Mucosa of descending colon (tissue), 3 donors: ENCODE results near the gene CCNF. TPM values are rescaled to one million over a fixed set of nuclear protein-coding genes. Genes with fewer than 3 reads are reported as not detected.

Experiments used
- ATAC-seq: fragments of 200-7000 bp; cut with Tn5 transposase; one replicate; pipeline ENCODE4 v1.9.1; 2020; ENCODE audit warnings: mild to moderate bottlenecking, moderate library complexity
- DNase-seq, 3 donors: peaks; one replicate each; pipeline ENCODE4 v3.0.0-alpha.2; 2020
- H3K36me3 ChIP-seq: fragments of 200-600 bp; one replicate; pipeline ENCODE4 v1.8.0; 2021; ENCODE audit warnings: low read depth, mild to moderate bottlenecking
- H3K4me1 ChIP-seq: fragments of 200-600 bp; one replicate; pipeline ENCODE4 v1.8.0; 2021; ENCODE audit warnings: low read depth, mild to moderate bottlenecking
- H3K4me3 ChIP-seq: fragments of 200-600 bp; one replicate; pipeline ENCODE4 v1.8.0; 2021; ENCODE audit warnings: mild to moderate bottlenecking
- H3K9me3 ChIP-seq: fragments of 200-600 bp; one replicate; pipeline ENCODE4 v1.8.0; 2021; ENCODE audit warnings: mild to moderate bottlenecking
- CTCF ChIP-seq: fragments of 200-600 bp; IDR thresholded peaks from one replicate; pipeline ENCODE4 v1.8.0; 2022; ENCODE audit warnings: antibody characterized with exemption, mild to moderate bottlenecking
- intact Hi-C, 2 donors: fragments of 100-400 bp; cut with DNase I in 1 of 2; cut with micrococcal nuclease in 1 of 2; formaldehyde crosslinking; loops; one replicate each; pipeline versions ENCODE4 v1.11.0 to v1.11.1; 2022; cut with DNase I, micrococcal nuclease
- total RNA-seq, 3 donors: library from RNA; stranded (reverse); fragmentation: NEBNext Ultra II Directional in 2 of 3; extraction: Animal tissue kit (Norgen Biotek cat#: 25700) in 2 of 3; gene quantifications; one replicate each; pipeline versions ENCODE4 v1.2.1 to v1.2.4, GENCODE V29; 2021 to 2023
- donor health status: DM: no; HTN: no; CAD: no; lungs with moderate emphysema.
- donor health status: DM: no; HTN: no; CAD: no.
- donor health status: DM: no; HTN: yes; CAD: no.

CCNF gene
- total RNA-seq, 3 donors from 2014 or later: 3.4 to 12.7 (median 3.7) TPM

DNA sequence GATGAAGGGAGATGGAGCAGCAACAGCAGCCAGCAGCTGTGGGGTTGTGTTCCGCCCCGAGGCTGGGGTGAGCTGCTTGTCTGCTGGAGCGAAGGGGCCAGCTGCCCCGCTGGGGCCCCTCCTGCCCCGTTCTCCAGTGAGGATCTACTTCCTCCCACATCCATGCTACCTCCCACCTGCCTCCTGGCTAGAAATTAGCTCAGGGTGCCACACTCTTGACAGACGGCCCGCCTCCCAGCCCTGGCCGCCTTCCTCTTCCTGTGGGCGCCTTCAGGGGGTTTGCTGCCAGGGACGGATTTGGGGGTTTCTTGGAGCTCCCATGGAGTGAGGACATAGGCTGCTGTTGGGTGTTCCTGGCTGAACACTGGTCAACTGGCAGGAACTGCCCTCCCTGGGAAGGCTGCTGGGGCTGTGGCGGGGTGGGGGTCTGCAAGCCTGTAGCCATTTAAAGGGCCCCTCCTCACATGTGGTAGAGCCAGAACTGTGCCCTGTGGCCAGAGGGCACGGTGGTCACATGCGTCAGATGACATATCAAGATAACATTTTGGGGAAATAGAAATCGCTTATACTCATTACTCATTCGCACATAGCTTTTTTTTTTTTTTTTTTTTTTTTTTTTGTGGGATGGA lies 58.8 kb downstream of the CCNF start:
- Histone ChIP-seq H3K9me3 (no peaks in the 10 kb centered on the region), H3K4me1 (no peaks in the 10 kb centered on the region), H3K4me3 (no peak overlapping the region), H3K36me3 (no peaks in the 10 kb centered on the region)
- intact Hi-C loops: no loop called here
- TF ChIP-seq CTCF: no peak
- no peak for DNase-seq
- ATAC-seq: no peak

DNA sequence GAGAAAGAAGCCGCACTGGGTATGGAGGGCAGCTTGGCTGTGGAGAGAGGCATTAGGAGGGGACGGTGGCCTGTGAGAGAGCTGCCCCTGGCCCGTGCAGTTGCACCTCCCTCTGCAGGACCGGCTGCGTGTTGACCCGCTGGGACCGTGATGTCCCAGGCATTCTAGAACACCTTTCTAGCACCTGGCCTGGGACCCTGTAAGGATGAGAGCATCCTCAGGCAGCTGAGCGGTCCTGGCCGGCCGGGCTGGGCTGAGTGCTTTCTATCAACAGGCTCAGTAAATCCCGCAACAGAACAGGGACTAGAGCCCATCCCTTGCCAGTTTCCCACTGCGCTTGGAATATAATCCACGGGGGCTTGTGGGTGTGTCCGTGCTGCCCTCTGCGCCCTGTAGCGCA lies 60.3 kb downstream of the CCNF start:
- no peak for TF ChIP-seq CTCF
- Histone ChIP-seq H3K4me1 (no peaks in the 10 kb centered on the region), H3K36me3 (no peaks in the 10 kb centered on the region), H3K4me3 (no peak overlapping the region), H3K9me3 (no peaks in the 10 kb centered on the region)
- no peak for DNase-seq
- ATAC-seq: no peak
- intact Hi-C loops: no loop called here

DNA sequence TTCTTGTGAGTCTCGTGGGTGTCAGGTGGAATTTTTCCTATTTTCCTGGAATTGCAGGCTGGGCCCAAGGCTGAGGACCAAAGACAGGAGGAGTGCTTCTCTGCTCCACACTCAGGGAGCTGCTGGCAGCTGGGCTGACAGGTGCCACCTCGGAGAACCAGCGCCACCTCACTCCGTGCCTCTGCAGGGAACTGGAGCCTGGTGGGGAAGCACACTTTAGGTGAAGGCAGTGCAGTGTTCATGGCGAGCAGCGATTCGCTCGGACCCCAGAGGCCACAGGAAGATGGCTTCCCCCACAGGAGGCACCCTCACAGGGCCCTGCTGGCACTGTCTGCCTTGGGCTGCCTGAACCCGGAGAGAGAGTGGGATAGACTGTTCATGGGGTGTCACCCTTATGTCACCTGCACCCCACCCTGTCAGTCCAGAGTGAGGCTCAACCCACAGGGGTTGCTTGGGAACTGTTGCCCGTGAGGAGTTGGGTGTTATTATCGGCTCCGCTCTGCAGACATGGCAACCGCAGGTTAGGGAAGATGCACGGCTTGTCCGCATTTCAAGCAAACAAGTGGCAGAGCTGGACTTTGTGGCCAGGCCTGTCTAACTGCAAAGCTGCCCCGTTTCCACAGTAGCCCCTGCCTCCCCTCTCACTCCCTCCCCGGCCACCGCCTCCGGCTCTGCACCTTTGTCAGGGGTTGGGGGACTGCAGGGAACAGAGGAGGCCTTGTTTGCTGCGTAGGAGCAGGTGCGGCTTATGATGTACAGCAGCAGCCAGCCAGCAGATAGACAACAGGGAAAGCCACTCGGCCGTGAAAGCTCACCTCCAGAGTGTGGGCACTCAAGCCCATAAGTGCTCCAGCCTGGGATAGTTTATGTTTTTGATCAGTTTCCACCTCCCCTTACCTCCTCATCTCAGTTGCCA lies 61.2 kb downstream of the CCNF start:
- no peak for ATAC-seq
- DNase-seq: no peak
- H3K4me1 ChIP-seq: no peaks in the 10 kb centered on the region
- no peak for TF ChIP-seq CTCF
- no peaks in the 10 kb centered on the region for H3K9me3 ChIP-seq
- no peak overlapping the region for H3K4me3 ChIP-seq
- intact Hi-C loops: loop anchor here in 1 of 2 donors (10.0 kb wide), 1 partner anchor 156 kb away; no protein-coding TSS in a partner anchor
- no peaks in the 10 kb centered on the region for H3K36me3 ChIP-seq

DNA sequence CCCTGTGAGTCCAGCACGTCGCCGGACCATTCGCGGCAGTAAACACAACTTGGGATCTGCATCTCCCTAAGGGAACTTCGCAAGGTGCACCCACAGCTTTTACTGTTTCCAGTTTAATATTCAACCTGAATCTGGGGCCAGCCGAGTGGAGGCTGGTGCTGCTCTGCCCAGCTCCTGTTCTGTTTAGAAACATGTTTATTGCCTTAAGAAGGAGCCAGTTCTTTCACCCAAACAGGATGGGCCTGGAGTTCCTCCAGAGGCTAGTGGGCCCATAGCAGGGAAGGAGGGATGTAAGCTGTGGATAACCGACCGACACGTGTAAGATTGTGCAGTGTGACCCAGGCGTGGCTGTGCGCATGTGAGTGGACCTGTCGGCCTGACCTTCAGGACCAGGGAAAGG lies 63.0 kb downstream of the CCNF start:
- H3K4me1 ChIP-seq: peaks cover 3% of the 10 kb centered on the region
- no peaks in the 10 kb centered on the region for H3K9me3 ChIP-seq
- H3K4me3 ChIP-seq: no peak overlapping the region
- intact Hi-C loops: loop anchor here in 1 of 2 donors (10.0 kb wide), 1 partner anchor 157 kb away; no protein-coding TSS in a partner anchor
- peak in 1 of 3 donors; percentile 48 for DNase-seq
- peak; percentile 84 for ATAC-seq
- TF ChIP-seq CTCF: no peak
- H3K36me3 ChIP-seq: no peaks in the 10 kb centered on the region

DNA sequence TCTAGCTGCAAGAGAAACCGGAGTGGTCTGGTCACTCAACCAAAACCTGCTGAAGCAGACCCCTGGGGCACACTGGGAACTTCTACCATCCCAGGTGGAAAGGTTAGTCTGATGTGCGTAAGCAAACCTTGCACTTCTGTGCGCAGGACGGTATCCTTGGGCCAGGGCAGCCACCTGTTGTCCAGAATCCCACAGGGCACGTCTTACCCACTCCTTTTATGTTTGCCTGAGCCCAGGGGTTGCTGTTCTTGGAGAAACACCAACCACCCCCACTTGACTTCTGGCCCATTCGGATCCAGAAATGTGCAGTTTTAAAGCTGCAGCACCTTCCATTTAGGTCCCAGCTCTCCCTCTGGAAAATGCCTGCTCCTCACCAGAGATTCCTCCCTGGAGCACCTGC lies 64.4 kb downstream of the CCNF start:
- no peak for TF ChIP-seq CTCF
- H3K36me3 ChIP-seq: no peaks in the 10 kb centered on the region
- intact Hi-C loops: loop anchor here in 1 of 2 donors (10.0 kb wide), 1 partner anchor 159 kb away; no protein-coding TSS in a partner anchor

More for the DNA sequence above, 64.4 kb downstream of the CCNF start:
- no peak for ATAC-seq
- H3K9me3 ChIP-seq: no peaks in the 10 kb centered on the region
- DNase-seq: no peak
- H3K4me1 ChIP-seq: peaks cover 6% of the 10 kb centered on the region
- H3K4me3 ChIP-seq: no peak overlapping the region
